ENCODE measurements around the gene CACFD1. TPM values are rescaled to one million over a fixed set of nuclear protein-coding genes. Genes with fewer than 3 reads are reported as not detected.

Gene CACFD1
- total RNA-seq, 4 donors from 2014 or later, result 13.2 to 68.5 (median 54.4) TPM

DNA sequence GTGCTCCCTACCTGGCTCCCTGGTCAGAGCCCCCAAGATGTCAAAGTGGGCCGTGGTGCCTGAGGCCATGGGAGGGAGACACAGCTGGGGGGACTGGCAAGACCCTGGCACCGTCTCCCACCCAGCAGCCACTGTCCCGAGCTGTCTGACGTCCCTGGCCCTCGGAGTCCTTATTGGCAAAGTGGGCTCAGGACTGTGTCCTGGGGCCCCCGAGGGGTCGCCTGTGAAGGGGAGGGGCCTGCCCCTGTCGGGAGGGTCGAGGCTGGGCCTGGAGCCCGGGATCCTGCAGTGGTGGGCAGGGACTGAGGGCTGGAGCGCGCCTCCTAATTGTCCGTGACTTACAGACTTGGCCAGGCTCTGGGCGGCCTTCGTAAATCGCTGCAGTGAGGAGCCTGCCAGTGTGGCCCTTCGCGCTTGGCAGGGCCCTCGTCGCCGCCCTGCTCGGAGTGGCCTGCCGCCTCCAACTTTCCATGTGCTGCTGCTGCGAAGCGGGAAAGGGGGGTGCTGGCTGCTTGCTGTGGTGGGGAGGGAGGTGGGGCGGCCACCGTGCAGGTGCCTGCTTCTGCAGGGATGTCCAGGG is 51.2 kb downstream of the CACFD1 start:
- TF ChIP-seq, protein P1, sequence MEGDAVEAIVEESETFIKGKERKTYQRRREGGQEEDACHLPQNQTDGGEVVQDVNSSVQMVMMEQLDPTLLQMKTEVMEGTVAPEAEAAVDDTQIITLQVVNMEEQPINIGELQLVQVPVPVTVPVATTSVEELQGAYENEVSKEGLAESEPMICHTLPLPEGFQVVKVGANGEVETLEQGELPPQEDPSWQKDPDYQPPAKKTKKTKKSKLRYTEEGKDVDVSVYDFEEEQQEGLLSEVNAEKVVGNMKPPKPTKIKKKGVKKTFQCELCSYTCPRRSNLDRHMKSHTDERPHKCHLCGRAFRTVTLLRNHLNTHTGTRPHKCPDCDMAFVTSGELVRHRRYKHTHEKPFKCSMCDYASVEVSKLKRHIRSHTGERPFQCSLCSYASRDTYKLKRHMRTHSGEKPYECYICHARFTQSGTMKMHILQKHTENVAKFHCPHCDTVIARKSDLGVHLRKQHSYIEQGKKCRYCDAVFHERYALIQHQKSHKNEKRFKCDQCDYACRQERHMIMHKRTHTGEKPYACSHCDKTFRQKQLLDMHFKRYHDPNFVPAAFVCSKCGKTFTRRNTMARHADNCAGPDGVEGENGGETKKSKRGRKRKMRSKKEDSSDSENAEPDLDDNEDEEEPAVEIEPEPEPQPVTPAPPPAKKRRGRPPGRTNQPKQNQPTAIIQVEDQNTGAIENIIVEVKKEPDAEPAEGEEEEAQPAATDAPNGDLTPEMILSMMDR (IDR thresholded peaks at IDR 0.05), result no peak
- no peak for TF ChIP-seq POLR2A (IDR thresholded peaks at IDR 0.05)
- no peak overlapping the region for H3K4me3 ChIP-seq
- H3K27ac ChIP-seq, result no peak overlapping the region
- no peaks in the 10 kb centered on the region for H3K9me3 ChIP-seq
- H3K27me3 ChIP-seq, result no peaks in the 10 kb centered on the region
- H3K36me3 ChIP-seq, result no peaks in the 10 kb centered on the region
- H3K4me1 ChIP-seq, result peaks cover 0 to 13% (median 5%) of the 10 kb centered on the region in 4 donors
- no peak for DNase-seq

DNA sequence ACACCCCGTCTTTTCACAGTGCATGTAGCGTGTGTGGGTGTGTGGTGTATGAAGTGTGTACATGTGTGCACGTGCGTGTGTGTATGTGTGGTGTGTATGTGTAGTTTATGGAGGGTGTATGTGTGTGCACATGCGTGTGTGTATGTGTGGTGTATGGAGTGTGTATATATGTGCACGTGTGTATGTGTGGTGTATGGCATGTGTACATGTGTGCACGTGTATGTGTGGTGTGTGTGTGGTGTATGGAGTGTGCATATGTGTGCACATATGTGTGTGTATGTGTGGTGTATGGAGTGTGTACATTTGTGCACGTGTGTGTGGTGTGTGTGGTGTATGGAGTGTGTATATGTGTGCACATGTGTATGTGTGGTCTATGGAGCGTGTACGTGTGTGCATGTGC is 51.8 kb downstream of the CACFD1 start:
- no peak for DNase-seq

DNA sequence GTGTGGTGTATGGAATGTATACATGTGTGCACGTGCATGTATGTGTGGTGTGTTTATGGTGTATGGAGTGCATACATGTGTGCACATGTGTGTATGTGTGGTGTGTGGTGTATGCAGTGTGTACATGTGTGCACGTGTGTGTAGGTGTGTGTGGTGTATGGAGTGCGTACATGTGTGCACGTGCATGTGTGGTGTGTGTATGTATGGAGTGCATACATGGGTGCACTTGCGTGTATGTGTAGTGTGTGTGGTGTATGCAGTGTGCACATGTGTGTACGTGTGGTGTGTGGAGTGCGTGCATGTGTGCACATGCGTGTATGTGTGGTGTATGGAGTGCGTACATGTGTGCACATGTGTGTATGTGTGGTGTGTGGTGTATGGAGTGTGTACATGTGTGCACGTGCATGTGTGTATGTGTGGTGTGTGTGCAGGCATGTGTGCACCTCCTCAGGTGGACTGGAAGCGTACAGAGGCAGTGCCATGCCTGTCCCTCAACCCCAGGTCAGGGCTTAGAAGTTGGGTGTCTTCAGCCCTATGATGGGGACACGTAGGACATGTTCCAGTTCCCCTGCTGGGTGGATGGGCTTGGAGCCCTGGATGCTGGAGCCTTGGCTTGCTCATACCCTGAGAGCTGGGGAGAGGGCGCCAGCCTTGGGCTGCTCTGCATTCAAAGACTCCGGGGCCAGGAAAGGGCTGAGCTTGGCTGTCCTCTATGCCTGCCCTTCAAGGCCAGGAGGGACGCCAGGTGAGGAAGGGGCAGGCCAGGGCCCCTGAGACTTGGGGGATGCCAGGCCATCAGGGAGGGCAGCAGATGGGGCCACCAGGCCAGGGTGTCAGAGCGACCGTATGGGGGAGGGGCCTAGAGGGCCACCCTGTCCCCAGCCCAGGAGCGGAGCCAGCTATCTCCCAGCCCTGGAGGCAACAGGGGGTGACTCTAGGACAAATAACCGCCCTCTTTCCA is 52.8 kb downstream of the CACFD1 start:
- H3K4me3 ChIP-seq, result no peak overlapping the region
- H3K27me3 ChIP-seq, result no peaks in the 10 kb centered on the region
- no peaks in the 10 kb centered on the region for H3K9me3 ChIP-seq
- H3K27ac ChIP-seq, result no peak overlapping the region
- no peaks in the 10 kb centered on the region for H3K36me3 ChIP-seq
- TF ChIP-seq, protein P1 (IDR thresholded peaks at IDR 0.05), result no peak
- no peak for TF ChIP-seq POLR2A (IDR thresholded peaks at IDR 0.05)
- DNase-seq, result no peak
- peaks cover 0 to 13% (median 5%) of the 10 kb centered on the region in 4 donors for H3K4me1 ChIP-seq

More for the DNA sequence above, 51.8 kb downstream of the CACFD1 start:
- H3K9me3 ChIP-seq, result no peaks in the 10 kb centered on the region
- H3K36me3 ChIP-seq, result no peaks in the 10 kb centered on the region
- H3K27me3 ChIP-seq, result no peaks in the 10 kb centered on the region
- peaks cover 0 to 13% (median 5%) of the 10 kb centered on the region in 4 donors for H3K4me1 ChIP-seq
- TF ChIP-seq, protein P1 (IDR thresholded peaks at IDR 0.05), result no peak
- no peak for TF ChIP-seq POLR2A (IDR thresholded peaks at IDR 0.05)
- H3K27ac ChIP-seq, result no peak overlapping the region
- no peak overlapping the region for H3K4me3 ChIP-seq

DNA sequence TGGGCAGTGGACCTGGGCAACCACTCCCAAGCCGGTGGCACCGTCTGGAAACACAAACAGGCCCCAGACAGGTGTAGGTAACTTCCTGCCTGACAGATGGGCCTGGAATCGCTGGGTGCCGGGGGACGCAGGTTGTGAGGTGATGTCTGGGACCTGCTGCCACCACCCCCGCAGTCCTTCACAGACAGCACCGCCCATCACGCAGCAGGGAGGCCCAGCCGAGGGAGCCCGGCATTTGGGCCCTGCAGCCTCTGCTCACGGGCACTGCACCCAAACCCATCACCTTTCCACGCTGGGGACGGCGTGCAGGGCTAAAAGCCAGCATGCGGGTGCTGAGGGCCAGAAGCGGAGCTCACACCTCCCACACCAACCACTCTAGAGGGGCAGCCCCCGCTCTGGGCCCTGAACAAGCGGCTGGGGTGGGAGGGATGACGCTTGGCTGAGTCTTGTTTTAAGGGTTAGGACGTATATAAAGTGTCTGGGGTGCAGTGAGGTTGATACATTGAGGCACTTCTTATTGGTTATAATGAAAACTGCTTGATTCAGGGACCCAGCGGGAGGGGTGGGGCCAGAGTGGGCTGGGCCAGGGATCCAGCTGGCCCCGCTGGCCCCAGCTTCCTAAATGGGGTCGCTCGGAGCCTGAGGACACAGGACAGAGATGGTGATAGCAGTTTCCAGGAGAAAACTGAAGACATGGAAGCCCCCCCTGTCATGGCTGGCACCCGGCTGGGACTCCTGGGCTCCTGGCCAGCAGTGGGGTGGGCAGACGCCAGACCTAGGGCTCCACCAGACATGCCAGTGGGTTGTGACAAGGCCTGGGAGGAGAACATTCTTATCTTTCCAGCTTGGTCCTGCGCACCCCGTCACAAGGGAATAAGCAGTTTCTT is 53.7 kb downstream of the CACFD1 start:
- no peak for DNase-seq
- no peaks in the 10 kb centered on the region for H3K9me3 ChIP-seq
- H3K36me3 ChIP-seq, result no peaks in the 10 kb centered on the region
- H3K27ac ChIP-seq, result no peak overlapping the region
- H3K4me1 ChIP-seq, result peaks cover 0 to 13% (median 5%) of the 10 kb centered on the region in 4 donors
- no peaks in the 10 kb centered on the region for H3K27me3 ChIP-seq
- H3K4me3 ChIP-seq, result no peak overlapping the region
- TF ChIP-seq, protein P1 (IDR thresholded peaks at IDR 0.05), result no peak
- no peak for TF ChIP-seq POLR2A (IDR thresholded peaks at IDR 0.05)

Measured in Peyer's patch (tissue), 4 donors.